Activated CD4-positive, CD25-positive, alpha-beta regulatory T cell treated with anti-CD3 and anti-CD28 coated beads, Interleukin-2, amount 50 U/mL, for 16 hours (primary cell): ENCODE data around the gene SLC35F6.
"Not testable (repeated sequence)": the region's sequence is repeated elsewhere in the genome, so short reads cannot be mapped to it uniquely, and the experiment has no call there.

Experiments used
- DNase-seq: peaks from one replicate; pipeline ENCODE4 v3.0.0-alpha.2; 2020; ENCODE audit warnings: low read depth, low spot score

The SLC35F6 gene

DNA sequence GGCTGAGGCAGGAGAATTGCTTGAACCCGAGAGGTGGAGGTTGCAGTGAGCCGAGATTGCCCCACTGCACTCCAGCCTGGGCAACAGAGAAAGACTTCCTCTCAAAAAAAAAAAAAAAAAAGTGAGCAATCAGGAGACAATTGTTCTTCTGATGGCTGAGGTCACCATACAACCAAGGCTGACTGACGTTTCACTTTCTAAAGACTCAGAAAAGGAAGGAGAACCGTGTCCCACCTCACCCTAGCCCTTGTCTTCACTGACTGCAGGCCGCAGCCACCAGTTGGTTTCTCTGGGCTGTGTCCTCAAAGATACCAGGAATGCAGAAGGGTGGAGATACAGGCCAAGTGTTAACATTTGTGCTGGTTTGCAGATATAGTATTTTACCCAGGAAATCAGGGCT is 7.7 kb upstream of the SLC35F6 start:
- DNase-seq, result no peak

DNA sequence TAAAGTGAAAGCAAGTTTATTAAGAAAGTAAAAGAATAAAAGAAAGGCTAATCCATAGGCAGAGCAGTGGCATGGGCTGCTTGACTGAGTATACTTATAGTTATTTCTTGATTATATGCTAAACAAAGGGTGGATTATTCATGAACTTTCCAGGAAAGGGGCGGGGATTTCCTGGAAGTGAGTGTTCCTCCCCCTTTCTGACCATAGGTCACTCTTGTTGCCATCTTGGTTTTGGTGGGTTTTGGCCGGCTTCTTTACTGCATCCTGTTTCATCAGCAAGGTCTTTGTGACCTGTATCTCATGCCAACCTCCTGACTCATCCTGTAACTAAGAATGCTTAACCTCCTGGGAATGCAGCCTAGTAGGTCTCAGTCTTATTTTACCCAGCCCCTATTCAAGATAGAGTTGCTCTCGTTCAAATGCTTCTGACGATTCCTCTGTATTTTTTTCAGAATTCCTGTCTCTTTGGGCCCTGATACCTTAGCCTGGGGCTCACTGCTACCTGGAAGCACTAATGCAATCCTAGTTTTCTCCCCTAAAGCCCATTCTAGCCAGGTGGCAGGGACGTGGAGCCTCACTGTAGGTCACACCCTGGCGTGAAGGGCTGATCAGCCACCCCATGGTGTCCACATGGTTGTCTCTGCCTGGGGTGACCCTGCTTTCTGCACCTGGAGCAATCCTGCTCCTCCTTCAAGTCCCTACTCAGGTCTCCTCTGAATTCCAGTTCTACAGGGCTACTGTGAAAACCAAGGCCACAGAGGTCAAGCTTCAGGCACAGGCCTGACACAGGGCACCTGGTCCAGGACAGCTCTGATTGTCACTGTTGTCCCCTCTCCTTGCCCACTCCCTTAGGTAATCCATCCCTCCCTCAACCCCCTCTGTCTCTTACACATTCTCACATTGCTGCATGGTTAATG is 6.0 kb upstream of the SLC35F6 start:
- no peak for DNase-seq

DNA sequence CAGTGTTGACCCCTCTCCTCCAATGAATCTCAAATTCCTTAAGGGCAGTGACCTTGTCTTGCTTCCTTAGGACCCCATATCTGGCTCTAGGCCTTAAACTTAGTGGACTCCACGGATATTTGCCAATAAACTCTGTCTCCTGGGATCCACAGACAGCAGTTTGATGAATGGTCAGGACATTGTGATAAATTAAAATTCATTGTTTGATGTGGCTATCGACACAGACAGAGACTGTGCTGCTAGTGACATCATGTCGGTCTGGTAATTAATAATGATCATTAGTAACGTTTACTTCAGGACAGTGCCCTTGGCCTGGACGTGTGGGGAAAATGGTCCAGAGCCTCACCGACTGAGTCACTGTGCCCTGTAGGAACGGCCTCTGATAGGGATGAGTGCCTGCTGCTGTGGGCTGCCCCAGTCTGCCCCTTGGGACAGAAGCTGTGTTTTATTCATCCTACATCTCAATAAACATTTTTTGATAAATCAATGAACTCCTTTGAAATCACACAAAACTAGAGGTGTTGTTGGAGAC is 5.2 kb upstream of the SLC35F6 start:
- no peak for DNase-seq

DNA sequence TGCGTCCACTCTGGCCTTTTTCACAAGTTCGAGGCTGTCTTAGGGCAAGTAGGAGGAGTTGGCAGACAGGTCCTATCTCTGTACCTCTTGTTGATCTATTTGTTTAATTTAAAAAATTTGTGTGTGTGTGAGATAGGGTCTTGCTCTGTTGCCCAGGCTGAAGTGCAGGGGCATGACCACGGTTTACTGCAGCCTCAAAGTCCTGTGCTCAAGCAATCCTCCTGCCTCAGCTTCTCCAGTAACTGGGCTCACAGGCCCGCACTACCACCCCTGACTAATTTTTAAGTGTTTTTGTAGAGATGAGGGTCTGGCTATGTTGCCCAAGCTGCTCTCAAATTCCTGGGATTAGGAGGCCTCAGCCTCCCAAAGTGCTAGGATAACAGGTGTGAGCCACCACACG is 4.2 kb upstream of the SLC35F6 start:
- no peak for DNase-seq

DNA sequence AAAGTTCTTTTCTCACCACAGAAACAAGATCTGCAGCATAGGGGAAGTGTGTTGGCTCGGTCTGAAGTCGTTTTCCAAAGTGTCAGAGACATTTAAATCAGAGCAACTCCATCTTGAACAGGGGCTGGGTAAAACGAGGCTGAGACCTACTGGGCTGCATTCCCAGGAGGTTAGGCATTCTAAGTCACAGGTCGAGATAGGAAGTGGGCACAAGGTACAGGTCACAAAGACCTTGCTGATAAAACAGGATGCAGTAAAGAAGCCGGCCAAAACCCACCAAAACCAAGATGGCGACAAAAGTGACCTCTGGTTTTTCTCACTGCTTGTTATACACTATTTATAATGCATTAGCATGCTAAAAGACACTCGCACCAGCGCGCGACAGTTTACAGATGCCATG is 3.1 kb upstream of the SLC35F6 start:
- DNase-seq, result not testable (repeated sequence)

DNA sequence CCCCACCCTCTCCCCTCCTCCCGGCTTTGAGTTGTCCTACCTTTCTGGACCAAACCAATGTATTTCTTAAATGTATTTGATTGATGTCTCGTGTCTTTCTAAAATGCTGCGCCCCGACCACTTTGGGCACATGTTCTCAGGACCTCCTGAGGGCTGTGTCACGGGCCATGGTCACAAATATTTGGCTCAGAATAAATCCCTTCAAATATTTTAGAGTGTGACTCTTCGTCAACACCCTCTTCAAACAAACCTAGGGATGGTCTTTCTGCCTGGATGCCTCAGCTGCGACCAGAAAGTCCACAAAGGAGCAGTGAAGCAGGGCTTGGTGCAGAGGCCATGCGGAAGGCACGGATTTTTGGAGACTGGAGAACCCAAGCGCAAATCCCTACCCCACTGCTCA is 1.1 kb upstream of the SLC35F6 start:
- no peak for DNase-seq

DNA sequence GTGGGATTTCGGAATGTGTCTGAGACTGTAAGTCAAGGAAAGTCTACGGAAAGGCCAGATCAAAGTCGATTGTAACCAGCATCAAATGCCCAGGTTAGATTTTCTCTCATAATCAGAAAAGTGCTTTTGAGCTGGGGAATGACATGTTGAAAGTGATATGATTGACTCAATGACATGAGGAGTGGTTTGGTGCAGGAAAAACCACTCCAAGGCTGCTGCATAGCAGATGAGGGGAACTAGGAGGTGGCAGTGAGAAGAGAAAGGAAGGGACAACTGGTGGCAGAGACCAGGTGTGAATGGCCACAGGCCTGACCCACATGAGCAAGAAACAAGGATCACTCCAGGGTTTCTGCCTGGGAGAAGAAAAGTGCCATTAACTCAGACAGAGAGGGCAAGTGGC is 822 bp downstream of the SLC35F6 start:
- no peak for DNase-seq

DNA sequence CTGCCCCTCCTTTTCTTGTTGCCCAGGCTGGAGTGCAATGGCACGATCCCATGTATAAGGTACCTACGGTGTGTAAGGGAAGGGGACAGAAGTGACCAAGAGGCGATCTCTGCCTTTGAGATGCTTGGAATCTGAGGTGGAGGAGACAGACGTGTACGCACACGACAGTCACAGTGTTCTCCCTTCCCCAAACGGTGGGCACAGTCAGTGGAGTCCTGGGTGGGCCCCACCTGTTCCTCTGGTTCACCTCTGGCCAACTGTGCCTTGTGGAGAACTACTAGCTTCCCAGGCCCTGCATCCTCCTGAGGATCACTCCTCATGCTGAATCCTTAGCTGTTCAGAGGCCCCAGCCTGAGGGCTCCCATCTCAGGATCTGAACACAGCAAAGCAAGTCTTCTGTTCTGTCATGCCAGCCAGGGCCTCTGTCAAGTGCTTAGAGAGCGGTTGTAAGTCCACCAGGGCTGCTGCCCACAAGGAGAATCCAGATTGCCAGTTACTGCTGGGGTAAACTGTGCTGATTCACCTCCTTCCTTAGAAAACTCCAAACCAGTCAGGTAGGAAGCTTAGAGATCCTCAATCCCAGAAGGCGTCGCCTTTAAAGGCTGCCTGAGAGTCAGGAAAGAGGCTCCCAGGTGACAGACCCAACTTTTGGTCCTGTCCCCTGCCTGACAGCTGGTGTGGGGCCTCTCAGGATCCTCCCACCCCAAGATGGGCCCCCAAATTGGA is 1.6 kb downstream of the SLC35F6 start:
- DNase-seq, result no peak

DNA sequence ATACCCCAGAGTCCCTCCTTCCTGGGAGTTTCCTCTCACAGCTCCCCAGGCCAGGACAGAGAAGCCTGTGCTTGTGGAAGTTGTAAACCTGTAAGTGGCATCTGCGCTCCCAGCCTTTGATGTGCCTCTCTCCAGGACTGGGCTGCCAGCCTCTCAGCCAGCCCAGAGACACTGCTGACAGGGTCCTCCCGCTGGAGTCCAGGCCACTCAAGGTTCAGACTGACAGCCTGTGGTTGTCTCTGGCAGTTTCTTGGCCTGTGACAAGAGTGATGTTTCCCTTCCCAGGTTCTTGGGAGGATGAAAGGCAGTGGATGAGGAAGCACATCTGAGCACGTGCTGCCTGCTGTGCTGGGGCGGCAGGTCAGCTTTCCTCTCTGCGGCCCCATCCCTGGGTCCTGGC is 3.0 kb downstream of the SLC35F6 start:
- DNase-seq, result no peak

DNA sequence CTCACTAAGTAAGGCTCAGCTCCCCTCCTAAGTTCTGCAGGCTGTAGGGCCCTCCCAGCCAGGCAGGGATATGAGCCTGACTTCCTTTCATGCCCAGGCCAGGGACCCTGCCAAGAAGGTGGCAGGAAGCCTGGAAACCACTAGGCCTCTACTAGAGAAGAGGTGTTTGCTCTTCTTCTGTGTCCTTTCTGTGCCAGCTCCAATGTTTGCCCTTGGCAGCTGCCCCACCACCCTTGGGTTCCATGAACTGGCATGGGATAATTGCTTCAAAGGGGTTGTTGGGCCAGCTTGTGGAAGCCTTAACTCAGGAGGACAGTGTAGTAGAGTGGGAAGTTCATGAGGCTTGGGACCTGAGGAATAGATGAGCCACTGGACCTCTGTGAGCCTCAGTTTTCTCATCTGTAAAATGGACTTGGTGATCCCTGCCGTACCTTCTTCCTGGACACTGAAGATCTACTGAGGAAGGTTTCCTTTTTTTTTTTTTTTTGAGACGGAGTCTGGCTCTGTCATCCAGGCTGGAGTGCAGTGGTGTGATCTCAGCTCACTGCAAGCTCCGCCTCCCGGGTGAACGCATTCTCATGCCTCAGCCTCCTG is 3.9 kb downstream of the SLC35F6 start:
- DNase-seq, result no peak

DNA sequence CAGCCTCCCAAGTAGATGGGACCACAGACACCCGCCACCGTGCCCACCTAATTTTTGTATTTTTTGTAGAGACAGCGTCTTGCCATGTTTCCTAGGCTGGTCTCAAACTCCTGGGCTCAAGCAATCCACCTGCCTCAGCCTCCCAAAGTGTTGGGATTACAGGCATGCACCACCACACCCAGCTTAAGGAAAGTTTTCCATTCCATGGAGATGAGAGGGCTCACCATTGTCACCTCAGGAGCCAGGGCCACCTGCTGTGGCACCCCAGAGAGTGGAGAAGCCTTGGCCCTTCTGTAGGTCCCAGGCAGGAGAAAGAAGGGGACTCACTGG is 4.6 kb downstream of the SLC35F6 start:
- DNase-seq, result no peak

DNA sequence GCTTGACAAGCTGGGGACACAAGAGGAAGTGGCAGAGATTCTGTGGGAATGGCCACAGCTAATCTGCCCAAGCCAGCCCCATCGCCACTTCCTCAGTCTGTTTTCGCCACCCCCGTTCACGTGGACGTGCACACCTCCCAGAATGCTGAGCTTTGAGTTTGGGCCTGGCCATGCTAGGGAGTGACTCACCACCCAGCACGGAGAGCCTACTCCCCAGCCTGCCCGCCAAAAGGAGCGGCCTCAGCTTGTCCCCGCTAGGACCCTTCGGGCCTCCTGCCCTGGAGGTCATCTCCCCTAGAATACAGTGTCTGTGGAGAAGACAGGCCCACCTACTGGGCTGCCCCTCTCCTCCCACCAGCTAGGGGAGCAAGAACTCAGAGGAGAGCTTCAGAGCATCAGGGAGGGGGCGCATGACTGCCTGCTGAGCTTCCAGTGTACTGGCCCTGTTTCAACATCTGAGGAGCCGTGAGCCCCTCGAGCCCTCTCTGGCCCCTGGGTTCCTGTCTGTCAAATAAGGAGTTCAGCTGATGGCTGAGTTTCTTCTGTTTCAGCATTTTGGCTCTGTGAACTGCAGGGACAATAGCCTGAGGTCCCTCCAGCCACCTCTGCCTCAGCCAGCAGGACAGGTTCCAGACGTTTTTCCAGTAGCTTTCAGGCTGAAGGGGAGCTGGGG is 5.1 kb downstream of the SLC35F6 start:
- DNase-seq, result no peak

DNA sequence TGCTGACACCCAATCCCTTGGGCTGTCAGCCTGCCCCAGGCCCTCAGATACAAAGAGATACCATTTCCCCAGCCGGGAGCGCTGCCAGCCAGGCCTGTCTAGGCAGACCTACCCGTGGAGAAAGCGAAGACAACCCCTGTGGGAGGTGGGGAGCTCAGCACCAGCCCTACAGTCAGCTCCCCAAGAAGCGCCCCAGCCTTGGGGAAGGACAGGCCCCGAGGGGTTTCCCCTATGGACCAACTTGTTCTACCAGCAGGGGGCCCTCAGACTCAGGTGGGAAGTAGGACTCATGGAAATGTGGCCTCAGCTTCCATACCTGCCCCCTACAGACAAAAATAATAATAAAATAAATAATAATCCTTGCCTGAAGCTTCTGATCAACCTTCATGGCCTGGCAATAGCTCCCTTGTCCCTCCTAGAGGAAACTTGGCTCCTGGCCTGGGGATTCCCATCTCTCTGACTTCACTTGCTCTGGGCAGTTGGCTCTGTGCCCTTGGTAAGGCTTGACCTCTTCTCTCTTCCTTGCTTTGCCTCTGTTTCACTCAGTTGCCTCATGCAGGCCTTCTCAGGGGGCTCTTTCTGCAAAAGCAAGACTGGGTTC is 7.0 kb downstream of the SLC35F6 start:
- DNase-seq, result no peak

DNA sequence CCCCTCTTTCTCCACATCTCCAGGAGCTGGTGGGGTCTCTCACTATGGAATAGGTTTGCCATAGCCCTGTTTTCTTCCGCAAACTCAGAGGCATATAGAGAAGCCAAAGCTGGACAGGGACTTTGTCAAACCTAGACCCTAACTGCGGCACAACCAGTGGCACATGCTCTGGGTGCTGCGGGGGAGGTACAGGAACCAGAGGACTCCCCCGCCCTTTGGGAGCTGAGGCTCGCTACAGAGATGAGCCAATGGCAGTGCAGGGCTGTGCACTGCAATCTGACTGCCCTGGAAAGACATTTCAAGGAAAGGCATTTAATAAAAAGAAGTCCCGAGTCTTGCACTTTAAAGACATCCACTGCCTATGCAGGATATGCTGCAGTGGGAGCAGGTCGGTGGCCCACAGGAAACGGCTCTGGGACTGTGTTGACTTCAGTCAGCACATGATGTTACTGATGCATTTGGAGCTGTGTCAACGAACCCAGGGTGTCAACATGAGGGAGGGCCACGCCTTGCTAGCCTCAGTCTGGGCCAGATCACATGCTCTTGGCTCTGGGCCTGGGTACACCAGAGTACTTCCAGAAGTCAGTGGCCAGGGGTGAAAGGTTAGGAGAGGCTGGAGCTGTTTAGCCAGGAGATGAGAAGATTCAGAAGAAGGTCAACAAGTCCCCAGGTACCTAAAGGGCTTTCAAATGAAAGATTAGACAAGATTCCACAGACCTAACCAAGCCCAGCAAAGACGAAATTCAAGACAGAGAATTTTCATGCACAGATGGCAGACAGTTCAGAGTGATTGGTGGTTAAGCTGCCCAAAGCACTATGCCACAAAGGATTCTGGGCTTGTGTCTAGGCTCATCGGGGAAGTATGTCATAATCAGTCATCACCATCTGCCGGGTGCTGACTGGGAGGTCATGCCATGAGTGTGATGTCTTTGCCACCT is 8.2 kb downstream of the SLC35F6 start:
- no peak for DNase-seq

DNA sequence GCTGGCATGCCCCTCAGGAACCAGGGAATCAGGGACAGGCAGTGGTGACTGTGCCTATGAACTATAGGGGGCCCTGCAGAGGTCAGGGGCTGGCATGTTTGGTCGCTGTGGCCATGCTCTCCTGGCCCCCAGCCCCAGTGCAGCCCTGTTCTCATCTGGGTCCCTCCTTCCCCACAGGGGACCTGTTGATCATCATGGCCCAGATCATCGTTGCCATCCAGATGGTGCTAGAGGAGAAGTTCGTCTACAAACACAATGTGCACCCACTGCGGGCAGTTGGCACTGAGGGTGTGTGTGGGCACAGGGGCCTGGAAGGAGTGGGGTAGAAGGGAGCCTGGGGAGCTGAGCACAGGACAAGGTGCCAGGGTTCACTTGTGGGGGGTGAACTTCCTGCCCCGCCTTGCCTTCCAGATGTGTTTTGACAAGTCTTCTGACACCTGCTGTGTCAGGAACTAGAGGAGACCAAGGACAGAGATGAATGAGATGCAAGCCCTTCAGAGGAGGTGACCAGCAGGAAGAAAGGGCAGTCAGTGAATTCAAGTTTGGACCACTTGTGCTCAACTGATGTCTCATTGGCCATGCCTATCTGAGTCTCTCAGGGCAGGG is 12.2 kb downstream of the SLC35F6 start:
- no peak for DNase-seq

DNA sequence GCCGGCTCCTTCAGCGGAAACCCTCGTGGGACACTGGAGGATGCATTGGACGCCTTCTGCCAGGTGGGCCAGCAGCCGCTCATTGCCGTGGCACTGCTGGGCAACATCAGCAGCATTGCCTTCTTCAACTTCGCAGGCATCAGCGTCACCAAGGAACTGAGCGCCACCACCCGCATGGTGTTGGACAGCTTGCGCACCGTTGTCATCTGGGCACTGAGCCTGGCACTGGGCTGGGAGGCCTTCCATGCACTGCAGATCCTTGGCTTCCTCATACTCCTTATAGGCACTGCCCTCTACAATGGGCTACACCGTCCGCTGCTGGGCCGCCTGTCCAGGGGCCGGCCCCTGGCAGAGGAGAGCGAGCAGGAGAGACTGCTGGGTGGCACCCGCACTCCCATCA is 14.0 kb downstream of the SLC35F6 start:
- no peak for DNase-seq

DNA sequence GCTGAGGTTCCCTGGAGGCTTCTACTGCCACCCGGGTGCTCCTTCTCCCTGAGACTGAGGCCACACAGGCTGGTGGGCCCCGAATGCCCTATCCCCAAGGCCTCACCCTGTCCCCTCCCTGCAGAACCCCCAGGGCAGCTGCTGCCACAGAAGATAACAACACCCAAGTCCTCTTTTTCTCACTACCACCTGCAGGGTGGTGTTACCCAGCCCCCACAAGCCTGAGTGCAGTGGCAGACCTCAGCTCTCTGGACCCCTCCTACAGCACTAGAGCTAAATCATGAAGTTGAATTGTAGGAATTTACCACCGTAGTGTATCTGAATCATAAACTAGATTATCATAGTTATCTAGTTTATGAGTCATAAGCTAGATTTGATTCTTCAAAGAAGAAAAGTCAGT is 14.4 kb downstream of the SLC35F6 start:
- DNase-seq, result no peak

DNA sequence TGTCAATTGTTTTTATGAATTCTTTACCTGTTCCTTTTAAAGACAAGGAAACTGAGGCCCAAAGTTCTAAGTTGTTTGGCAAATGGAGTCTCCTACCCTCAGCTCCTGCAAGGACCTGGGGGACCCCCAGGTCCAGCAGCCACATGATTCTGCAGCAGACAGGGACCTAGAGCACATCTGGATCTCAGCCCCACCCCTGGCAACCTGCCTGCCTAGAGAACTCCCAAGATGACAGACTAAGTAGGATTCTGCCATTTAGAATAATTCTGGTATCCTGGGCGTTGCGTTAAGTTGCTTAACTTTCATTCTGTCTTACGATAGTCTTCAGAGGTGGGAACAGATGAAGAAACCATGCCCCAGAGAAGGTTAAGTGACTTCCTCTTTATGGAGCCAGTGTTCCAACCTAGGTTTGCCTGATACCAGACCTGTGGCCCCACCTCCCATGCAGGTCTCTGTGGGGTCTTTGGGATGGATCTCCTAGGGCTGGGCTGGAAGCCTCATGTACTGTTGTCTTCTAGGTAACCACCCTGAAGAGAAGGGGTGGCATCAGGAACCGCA is 16.2 kb downstream of the SLC35F6 start:
- DNase-seq, result no peak

DNA sequence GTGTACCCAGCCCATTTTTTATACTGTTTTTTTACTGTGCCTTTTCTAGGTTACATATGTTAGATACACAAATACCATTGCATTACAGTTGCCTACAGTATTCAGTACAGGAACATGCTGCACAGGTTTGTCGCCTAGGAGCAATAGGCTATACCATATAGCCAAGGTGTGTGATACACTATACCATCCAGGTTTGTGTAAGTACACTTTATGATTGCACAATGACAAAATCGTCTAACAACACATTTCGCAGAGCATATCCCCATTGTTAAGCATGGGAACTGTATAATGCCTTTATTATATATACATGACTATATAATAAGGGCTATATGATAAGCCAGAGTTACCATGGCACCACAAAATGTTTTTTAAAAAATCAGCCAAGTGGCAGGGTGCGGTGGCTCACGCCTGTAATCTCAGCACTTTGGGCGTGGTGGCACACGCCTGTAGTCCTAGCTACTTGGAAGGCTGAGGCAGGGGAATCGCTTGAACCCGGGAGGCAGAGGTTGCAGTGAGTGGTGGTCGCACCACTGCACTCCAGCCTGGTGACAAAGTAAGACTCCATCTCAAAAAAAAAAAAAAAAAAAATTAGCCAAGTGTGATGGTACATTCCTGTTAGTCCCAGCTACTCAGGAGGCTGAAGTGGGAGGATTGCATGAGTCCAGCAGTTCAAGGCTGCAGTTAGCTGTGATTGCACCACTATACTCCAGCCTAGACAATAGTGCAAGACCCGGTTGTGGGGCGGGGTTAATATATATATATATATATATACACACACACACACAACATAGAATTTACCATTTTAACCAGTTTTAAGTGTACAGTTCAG is 19.0 kb downstream of the SLC35F6 start:
- no peak for DNase-seq
